Heart left ventricle (tissue), 16 donors: ENCODE data around the gene BMPR1B. TPM values are rescaled to one million over a fixed set of nuclear protein-coding genes. Genes with fewer than 3 reads are reported as not detected.
"Not testable (repeated sequence)": the region's sequence is repeated elsewhere in the genome, so short reads cannot be mapped to it uniquely, and the experiment has no call there.

Source experiments
- ATAC-seq, 4 donors: fragments of 200-7000 bp; cut with Tn5 transposase; one replicate each; pipeline ENCODE4 v1.9.1; 2020 to 2022; ENCODE audit warnings: moderate library complexity in 4 of 4, mild to moderate bottlenecking in 3 of 4, moderate number of reproducible peaks in 1 of 4
- DNase-seq, 5 donors: peaks; one replicate each; pipeline ENCODE4 v3.0.0-alpha.2; 2020
- H3K27ac ChIP-seq, 12 donors: fragments of 200-600 bp; sonication (generic) in 4 of 12; one replicate each; pipeline versions ENCODE4 v1.5.0 to v1.8.0; 2016 to 2022; ENCODE audit warnings: mild to moderate bottlenecking in 2 of 12
- H3K27me3 ChIP-seq, 9 donors: fragments of 200-600 bp; sonication (generic) in 2 of 9; one replicate each; pipeline versions ENCODE4 v1.5.1 to v1.8.0; 2016 to 2022; ENCODE audit warnings: mild to moderate bottlenecking in 3 of 9
- H3K36me3 ChIP-seq, 9 donors: fragments of 200-600 bp; sonication (generic) in 2 of 9; one replicate each; pipeline versions ENCODE4 v1.5.0 to v1.8.0; 2018 to 2022; ENCODE audit warnings: mild to moderate bottlenecking in 2 of 9
- H3K4me1 ChIP-seq, 12 donors: fragments of 200-600 bp; sonication (generic) in 4 of 12; one replicate each; pipeline versions ENCODE4 v1.5.0 to v1.8.0; 2016 to 2022; ENCODE audit warnings: mild to moderate bottlenecking in 3 of 12
- H3K4me3 ChIP-seq, 12 donors: fragments of 200-600 bp; sonication (generic) in 4 of 12; one replicate each; pipeline versions ENCODE4 v1.5.0 to v1.8.0; 2017 to 2022; ENCODE audit warnings: mild to moderate bottlenecking in 9 of 12, moderate library complexity in 4 of 12
- H3K9me3 ChIP-seq, 12 donors: fragments of 200-600 bp; sonication (generic) in 4 of 12; one replicate each; pipeline versions ENCODE4 v1.5.0 to v1.8.0; 2016 to 2022; ENCODE audit warnings: mild to moderate bottlenecking in 1 of 12
- POLR2A ChIP-seq, 2 donors: fragments of 450-650 bp; IDR thresholded peaks; one replicate each; pipeline ENCODE4 v1.6.1; 2017; ENCODE audit warnings: antibody characterized with exemption in 2 of 2, mild to moderate bottlenecking in 2 of 2, moderate library complexity in 2 of 2
- WGBS, 4 donors: extraction: QIAGEN DNeasy Blood & Tissue Kit in 2 of 4; methylation state at CpG; one replicate each; pipeline versions ENCODE4 v1.1.5 to v1.1.7; 2013 to 2018; 5-methylcytosine and 5-hydroxymethylcytosine counted together
- intact Hi-C, 10 donors: fragments of 100-400 bp; cut with DNase I; formaldehyde crosslinking; loops; one replicate each; pipeline versions ENCODE4 v1.11.1 to v1.14.2; 2022
- polyA plus RNA-seq, 2 donors: library from polyadenylated mRNA; stranded (reverse); fragments of 200-250 nt; gene quantifications; one replicate each; pipeline ENCODE4 v1.2.3, GENCODE V29; 2013
- total RNA-seq, 9 donors: library from RNA; depleted of rRNA in 2 of 9; stranded (reverse); fragments of >200 nt in 2 of 9; fragmentation: NEBNext Ultra II Directional in 3 of 9; extraction: Animal tissue kit (Norgen Biotek cat#: 25700) in 3 of 9; gene quantifications; one replicate each; pipeline versions ENCODE4 v1.1.0 to v1.2.4, GENCODE V29; 2016 to 2023
- TF ChIP-seq, protein P1 (sequence below), 12 donors: fragments of 200-600 bp; sonication (generic) in 4 of 12; IDR thresholded peaks; one replicate each; pipeline versions ENCODE4 v1.5.0 to v1.8.0; 2018 to 2022; ENCODE audit warnings: antibody characterized with exemption in 12 of 12, mild to moderate bottlenecking in 5 of 12
- donor health status: ischemic (EF 13 %, LVEDD 7.1; RV severe dilation, severe dysfunction).
- donor health status: healthy with polysubstance abuse.
- donor health status: DM: no; HTN: yes; CAD: no.
- donor health status: DM: no; HTN: no; CAD: no.
- donor health status: ischemic (EF 25% LVEDD 6.9; RV normal size, moderate dysfunction).
- donor health status: ischemic (EF 25% LVEDD 5.7; RV mildly dilated, moderate dysfunction).
- donor health status: healthy.
- donor health status: DM: yes; HTN: yes; CAD: no.
- donor health status: ischemic (EF 35%, LVEDD 5.7; RV mildly dilated, moderate dysfunction).
- donor health status: nonischemic (EF 11% LVEDD 7.7; RV severe dilation, severe dysfunction).
- donor health status: DM: yes; HTN: yes; CAD: no.
- donor health status: PGD.
- donor health status: ischemic (EF 29% LVEDD 5.4; RV normal size, mild dysfunction).
- donor health status: nonischemic (EF 23%, LVEDD 6.1; RV moderate dilation, normal function).

BMPR1B gene
- total and polyA plus RNA-seq, 11 donors, result 0.29 to 7.6 (median 3.8) TPM

GRCh38 chr4:95165926-95166524 lies 408.3 kb downstream of the BMPR1B start:
- no peak overlapping the region for H3K27ac ChIP-seq
- 15 to 21% (median 16%) methylated on average over 3 of the region's 3 CpGs for WGBS, 4 donors
- no peaks in the 10 kb centered on the region for H3K9me3 ChIP-seq
- peaks cover 0 to 7% (median 0%) of the 10 kb centered on the region in 9 donors for H3K36me3 ChIP-seq
- intact Hi-C loops, result loop anchor here in 4 of 10 donors (2.0 to 10.0 kb wide), 5 partner anchors 379 to 1187 kb away; partner anchors contain the start of gene UNC5C (in 1 of the 4)
- DNase-seq (peak in 1 of 5 donors; percentile 20), ATAC-seq (peak in 3 of 4 donors; percentile 56 to 79 (median 68))
- H3K4me1 ChIP-seq, result no peaks in the 10 kb centered on the region
- H3K27me3 ChIP-seq, result no peaks in the 10 kb centered on the region
- TF ChIP-seq POLR2A (IDR thresholded peaks at IDR 0.05), result no peak
- TF ChIP-seq, protein P1, sequence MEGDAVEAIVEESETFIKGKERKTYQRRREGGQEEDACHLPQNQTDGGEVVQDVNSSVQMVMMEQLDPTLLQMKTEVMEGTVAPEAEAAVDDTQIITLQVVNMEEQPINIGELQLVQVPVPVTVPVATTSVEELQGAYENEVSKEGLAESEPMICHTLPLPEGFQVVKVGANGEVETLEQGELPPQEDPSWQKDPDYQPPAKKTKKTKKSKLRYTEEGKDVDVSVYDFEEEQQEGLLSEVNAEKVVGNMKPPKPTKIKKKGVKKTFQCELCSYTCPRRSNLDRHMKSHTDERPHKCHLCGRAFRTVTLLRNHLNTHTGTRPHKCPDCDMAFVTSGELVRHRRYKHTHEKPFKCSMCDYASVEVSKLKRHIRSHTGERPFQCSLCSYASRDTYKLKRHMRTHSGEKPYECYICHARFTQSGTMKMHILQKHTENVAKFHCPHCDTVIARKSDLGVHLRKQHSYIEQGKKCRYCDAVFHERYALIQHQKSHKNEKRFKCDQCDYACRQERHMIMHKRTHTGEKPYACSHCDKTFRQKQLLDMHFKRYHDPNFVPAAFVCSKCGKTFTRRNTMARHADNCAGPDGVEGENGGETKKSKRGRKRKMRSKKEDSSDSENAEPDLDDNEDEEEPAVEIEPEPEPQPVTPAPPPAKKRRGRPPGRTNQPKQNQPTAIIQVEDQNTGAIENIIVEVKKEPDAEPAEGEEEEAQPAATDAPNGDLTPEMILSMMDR (IDR thresholded peaks at IDR 0.05), result peak; percentile 53 to 77 (median 71)
- no peak overlapping the region for H3K4me3 ChIP-seq

- Histone ChIP-seq H3K4me1 (no peaks in the 10 kb centered on the region), H3K27me3 (no peaks in the 10 kb centered on the region), H3K36me3 (peaks cover 0 to 7% (median 0%) of the 10 kb centered on the region in 9 donors), H3K4me3 (no peak overlapping the region), H3K27ac (no peak overlapping the region), H3K9me3 (peaks cover 0 to 3% (median 0%) of the 10 kb centered on the region in 12 donors)
- no peak for TF ChIP-seq POLR2A (IDR thresholded peaks at IDR 0.05)
- TF ChIP-seq, protein P1 (IDR thresholded peaks at IDR 0.05), result no peak
- no peak for DNase-seq
- 78 to 84% (median 81%) methylated on average over 7 of the region's 7 CpGs for WGBS, 4 donors
- intact Hi-C loops, result loop anchor here in 4 of 10 donors (2.0 to 10.0 kb wide), 5 partner anchors 377 to 1185 kb away; partner anchors contain the start of gene UNC5C (in 1 of the 4)
- no peak for ATAC-seq
Observed at GRCh38 chr4:95167805-95168204, 410.1 kb downstream of the BMPR1B start.

- WGBS, 4 donors, result 79 to 96% (median 91%) methylated on average over 7 of the region's 7 CpGs
Observed at GRCh38 chr4:95170176-95170575, 412.4 kb downstream of the BMPR1B start.

GRCh38 chr4:95171377-95171776 lies 413.6 kb downstream of the BMPR1B start:
- H3K36me3 ChIP-seq, H3K4me3 ChIP-seq, H3K27ac ChIP-seq, H3K4me1 ChIP-seq, H3K9me3 ChIP-seq, intact Hi-C loops, ATAC-seq, DNase-seq, H3K27me3 ChIP-seq: not testable (repeated sequence)
- 88 to 100% (median 96%) methylated on average over 1 of the region's 3 CpGs for WGBS, 4 donors

More at GRCh38 chr4:95170176-95170575, 412.4 kb downstream of the BMPR1B start:
- intact Hi-C loops, result no loop called here
- H3K9me3 ChIP-seq, result peaks cover 0 to 3% (median 0%) of the 10 kb centered on the region in 12 donors
- peaks cover 0 to 7% (median 0%) of the 10 kb centered on the region in 9 donors for H3K36me3 ChIP-seq
- H3K27me3 ChIP-seq, result no peaks in the 10 kb centered on the region
- TF ChIP-seq, protein P1 (IDR thresholded peaks at IDR 0.05), result no peak
- TF ChIP-seq POLR2A (IDR thresholded peaks at IDR 0.05), result no peak
- H3K27ac ChIP-seq, result no peak overlapping the region
- no peak overlapping the region for H3K4me3 ChIP-seq
- no peaks in the 10 kb centered on the region for H3K4me1 ChIP-seq
- no peak for DNase-seq
- ATAC-seq, result no peak
